HepG2 (cell line): ENCODE measurements around the gene FNDC8. TPM values are rescaled to one million over a fixed set of nuclear protein-coding genes. Genes with fewer than 3 reads are reported as not detected.
A peak's percentile ranks its signal among the peaks of the same experiment; 100 is the strongest.

Source experiments
- ATRX ChIP-seq: sonication (generic); formaldehyde crosslinking; IDR thresholded peaks from 2 replicates; pipeline ENCODE4 v1.4.0; 2020; ENCODE audit warnings: missing genetic modification reagents, borderline replicate concordance
- CAMTA2 ChIP-seq: sonication (generic); formaldehyde crosslinking; IDR thresholded peaks from 2 replicates; pipeline ENCODE4 v1.4.0; 2020; ENCODE audit warnings: mild to moderate bottlenecking, missing genetic modification reagents, borderline replicate concordance
- ZNF253 ChIP-seq: sonication (generic); formaldehyde crosslinking; IDR thresholded peaks from 2 replicates; pipeline ENCODE4 v1.8.0; 2022; ENCODE audit warnings: mild to moderate bottlenecking, missing genetic modification reagents, borderline replicate concordance
- ZNF557 ChIP-seq: sonication (generic); formaldehyde crosslinking; IDR thresholded peaks from 2 replicates; pipeline ENCODE4 v1.4.0; 2020; ENCODE audit warnings: missing genetic modification reagents
- polyA plus RNA-seq, 8 experiments: library from polyadenylated mRNA; depleted of rRNA in 3 of 8; stranded (reverse) in 7 of 8; unstranded in 1 of 8; fragments of >200 nt; fragmentation: Illumina TruSeq in 4 of 8; extraction: Trizol in 4 of 8; gene quantifications; 2 replicates each; pipeline versions ENCODE4 v1.2.1 to v1.2.3, GENCODE V29; 2011 to 2016; ENCODE audit warnings: low read depth in 4 of 8, missing spikeins in 1 of 8, mixed read lengths in 1 of 8; ENCODE audit not compliant: insufficient read depth in 1 of 8
- total RNA-seq, 5 experiments: library from RNA; depleted of rRNA; stranded (reverse); fragments of >200 nt; fragmentation: Illumina TruSeq; extraction: Trizol; gene quantifications; 2 replicates each; pipeline ENCODE4 v1.2.3, GENCODE V29; 2016; ENCODE audit warnings: low read depth in 1 of 5
- TF ChIP-seq, protein P1 (sequence below): sonication (generic); formaldehyde crosslinking; conservative IDR thresholded peaks from 2 replicates; pipeline ENCODE4 v1.4.0; 2020; ENCODE audit warnings: missing genetic modification reagents
- TF ChIP-seq, protein P2 (sequence below), 2 experiments: sonication (generic) in 1 of 2; formaldehyde crosslinking in 1 of 2; IDR thresholded peaks; 2 replicates each; pipeline versions ENCODE4 v1.4.0 to v1.6.1; 2018 to 2020; ENCODE audit warnings: missing genetic modification reagents in 2 of 2, borderline replicate concordance in 1 of 2, low read depth in 1 of 2, mild to moderate bottlenecking in 1 of 2, missing biosample characterization in 1 of 2
- TF ChIP-seq, protein P3 (sequence below): sonication (generic); formaldehyde crosslinking; IDR thresholded peaks from 2 replicates; pipeline ENCODE4 v1.8.1; 2023; ENCODE audit warnings: mild to moderate bottlenecking, missing genetic modification reagents
- TF ChIP-seq, protein P4 (sequence below): sonication (generic); formaldehyde crosslinking; IDR thresholded peaks from 2 replicates; pipeline ENCODE4 v1.5.1; 2020; ENCODE audit warnings: mild to moderate bottlenecking, missing genetic modification reagents, moderate library complexity
- TF ChIP-seq, protein P5 (sequence below): sonication (generic); formaldehyde crosslinking; IDR thresholded peaks from 2 replicates; pipeline ENCODE4 v1.4.0; 2020; ENCODE audit warnings: mild to moderate bottlenecking, missing genetic modification reagents, borderline replicate concordance
- TF ChIP-seq, protein P6 (sequence below), 2 experiments: sonication (generic) in 1 of 2; formaldehyde crosslinking in 1 of 2; IDR thresholded peaks; 2 replicates each; pipeline versions ENCODE4 v1.5.1 to v1.6.1; 2011 to 2020; ENCODE audit warnings: borderline replicate concordance in 1 of 2, low read depth in 1 of 2, low read length in 1 of 2, mild to moderate bottlenecking in 1 of 2, missing genetic modification reagents in 1 of 2, moderate library complexity in 1 of 2

FNDC8 gene
- total and polyA plus RNA-seq, 2 of the 13 experiments (the other 11 are each of a cell fraction or from before 2014, with no cell fraction given): not detected

DNA sequence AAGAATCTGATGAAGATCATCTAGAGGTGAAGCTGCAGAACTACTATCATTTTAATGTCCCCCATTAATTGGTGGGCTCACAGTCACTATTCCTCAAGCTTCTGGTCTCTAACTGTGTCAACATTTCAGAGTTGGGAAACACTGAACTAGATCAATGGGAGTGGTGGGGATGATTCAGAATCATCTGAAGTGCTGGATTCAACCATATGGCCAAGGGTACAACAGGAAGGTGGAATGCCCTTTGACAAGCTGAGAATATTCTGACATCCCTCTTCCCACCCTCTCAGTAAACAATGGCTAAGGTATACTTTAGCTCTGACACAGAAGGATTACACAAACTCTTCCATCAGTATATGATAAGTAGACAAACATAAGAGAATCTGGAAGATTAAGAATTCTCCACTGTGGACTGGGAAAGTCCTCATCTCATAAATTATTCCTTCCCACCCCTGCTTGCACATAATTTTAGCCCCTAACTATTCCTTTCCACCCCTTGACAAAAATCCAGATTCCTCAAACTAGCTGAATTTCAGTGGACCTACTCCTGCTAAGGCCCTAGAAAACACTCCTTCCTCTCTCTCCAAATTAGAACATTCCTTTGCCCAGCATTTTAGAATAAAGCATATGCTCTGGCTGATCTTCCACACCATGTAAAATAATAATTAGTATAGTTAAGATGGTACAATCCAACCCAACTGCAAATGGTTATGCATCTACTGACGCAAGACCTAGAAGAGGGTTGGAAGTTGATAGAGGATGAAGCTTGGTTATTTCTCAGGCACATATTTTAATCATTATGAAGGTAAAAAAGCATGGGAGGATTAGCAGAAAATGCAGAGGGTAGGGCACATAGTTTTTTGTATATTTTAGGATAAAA, 41.6 kb upstream of the FNDC8 start (continued):
- TF ChIP-seq, protein P1, sequence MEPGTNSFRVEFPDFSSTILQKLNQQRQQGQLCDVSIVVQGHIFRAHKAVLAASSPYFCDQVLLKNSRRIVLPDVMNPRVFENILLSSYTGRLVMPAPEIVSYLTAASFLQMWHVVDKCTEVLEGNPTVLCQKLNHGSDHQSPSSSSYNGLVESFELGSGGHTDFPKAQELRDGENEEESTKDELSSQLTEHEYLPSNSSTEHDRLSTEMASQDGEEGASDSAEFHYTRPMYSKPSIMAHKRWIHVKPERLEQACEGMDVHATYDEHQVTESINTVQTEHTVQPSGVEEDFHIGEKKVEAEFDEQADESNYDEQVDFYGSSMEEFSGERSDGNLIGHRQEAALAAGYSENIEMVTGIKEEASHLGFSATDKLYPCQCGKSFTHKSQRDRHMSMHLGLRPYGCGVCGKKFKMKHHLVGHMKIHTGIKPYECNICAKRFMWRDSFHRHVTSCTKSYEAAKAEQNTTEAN (CRISPR knock-in tag): no peak
- TF ChIP-seq, protein P2, sequence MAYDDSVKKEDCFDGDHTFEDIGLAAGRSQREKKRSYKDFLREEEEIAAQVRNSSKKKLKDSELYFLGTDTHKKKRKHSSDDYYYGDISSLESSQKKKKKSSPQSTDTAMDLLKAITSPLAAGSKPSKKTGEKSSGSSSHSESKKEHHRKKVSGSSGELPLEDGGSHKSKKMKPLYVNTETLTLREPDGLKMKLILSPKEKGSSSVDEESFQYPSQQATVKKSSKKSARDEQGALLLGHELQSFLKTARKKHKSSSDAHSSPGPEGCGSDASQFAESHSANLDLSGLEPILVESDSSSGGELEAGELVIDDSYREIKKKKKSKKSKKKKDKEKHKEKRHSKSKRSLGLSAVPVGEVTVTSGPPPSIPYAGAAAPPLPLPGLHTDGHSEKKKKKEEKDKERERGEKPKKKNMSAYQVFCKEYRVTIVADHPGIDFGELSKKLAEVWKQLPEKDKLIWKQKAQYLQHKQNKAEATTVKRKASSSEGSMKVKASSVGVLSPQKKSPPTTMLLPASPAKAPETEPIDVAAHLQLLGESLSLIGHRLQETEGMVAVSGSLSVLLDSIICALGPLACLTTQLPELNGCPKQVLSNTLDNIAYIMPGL (CRISPR knock-in tag; IDR thresholded peaks at IDR 0.05; ENCODE audit: borderline replicate concordance in 1 of 2, low read depth in 1 of 2): 0 out of 4 replicates have a peak, but pooled peaks of 1 of the 2 experiments have one; percentile 32
- TF ChIP-seq, protein P3, sequence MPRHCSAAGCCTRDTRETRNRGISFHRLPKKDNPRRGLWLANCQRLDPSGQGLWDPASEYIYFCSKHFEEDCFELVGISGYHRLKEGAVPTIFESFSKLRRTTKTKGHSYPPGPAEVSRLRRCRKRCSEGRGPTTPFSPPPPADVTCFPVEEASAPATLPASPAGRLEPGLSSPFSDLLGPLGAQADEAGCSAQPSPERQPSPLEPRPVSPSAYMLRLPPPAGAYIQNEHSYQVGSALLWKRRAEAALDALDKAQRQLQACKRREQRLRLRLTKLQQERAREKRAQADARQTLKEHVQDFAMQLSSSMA (CRISPR knock-in tag): no peak
- TF ChIP-seq ZNF253 (no peak), CAMTA2 (CRISPR knock-in tag) (no peak), ZNF557 (no peak), ATRX (CRISPR knock-in tag) (no peak)
- TF ChIP-seq, protein P4, sequence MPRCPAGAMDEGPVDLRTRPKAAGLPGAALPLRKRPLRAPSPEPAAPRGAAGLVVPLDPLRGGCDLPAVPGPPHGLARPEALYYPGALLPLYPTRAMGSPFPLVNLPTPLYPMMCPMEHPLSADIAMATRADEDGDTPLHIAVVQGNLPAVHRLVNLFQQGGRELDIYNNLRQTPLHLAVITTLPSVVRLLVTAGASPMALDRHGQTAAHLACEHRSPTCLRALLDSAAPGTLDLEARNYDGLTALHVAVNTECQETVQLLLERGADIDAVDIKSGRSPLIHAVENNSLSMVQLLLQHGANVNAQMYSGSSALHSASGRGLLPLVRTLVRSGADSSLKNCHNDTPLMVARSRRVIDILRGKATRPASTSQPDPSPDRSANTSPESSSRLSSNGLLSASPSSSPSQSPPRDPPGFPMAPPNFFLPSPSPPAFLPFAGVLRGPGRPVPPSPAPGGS: no peak
- TF ChIP-seq, protein P5, sequence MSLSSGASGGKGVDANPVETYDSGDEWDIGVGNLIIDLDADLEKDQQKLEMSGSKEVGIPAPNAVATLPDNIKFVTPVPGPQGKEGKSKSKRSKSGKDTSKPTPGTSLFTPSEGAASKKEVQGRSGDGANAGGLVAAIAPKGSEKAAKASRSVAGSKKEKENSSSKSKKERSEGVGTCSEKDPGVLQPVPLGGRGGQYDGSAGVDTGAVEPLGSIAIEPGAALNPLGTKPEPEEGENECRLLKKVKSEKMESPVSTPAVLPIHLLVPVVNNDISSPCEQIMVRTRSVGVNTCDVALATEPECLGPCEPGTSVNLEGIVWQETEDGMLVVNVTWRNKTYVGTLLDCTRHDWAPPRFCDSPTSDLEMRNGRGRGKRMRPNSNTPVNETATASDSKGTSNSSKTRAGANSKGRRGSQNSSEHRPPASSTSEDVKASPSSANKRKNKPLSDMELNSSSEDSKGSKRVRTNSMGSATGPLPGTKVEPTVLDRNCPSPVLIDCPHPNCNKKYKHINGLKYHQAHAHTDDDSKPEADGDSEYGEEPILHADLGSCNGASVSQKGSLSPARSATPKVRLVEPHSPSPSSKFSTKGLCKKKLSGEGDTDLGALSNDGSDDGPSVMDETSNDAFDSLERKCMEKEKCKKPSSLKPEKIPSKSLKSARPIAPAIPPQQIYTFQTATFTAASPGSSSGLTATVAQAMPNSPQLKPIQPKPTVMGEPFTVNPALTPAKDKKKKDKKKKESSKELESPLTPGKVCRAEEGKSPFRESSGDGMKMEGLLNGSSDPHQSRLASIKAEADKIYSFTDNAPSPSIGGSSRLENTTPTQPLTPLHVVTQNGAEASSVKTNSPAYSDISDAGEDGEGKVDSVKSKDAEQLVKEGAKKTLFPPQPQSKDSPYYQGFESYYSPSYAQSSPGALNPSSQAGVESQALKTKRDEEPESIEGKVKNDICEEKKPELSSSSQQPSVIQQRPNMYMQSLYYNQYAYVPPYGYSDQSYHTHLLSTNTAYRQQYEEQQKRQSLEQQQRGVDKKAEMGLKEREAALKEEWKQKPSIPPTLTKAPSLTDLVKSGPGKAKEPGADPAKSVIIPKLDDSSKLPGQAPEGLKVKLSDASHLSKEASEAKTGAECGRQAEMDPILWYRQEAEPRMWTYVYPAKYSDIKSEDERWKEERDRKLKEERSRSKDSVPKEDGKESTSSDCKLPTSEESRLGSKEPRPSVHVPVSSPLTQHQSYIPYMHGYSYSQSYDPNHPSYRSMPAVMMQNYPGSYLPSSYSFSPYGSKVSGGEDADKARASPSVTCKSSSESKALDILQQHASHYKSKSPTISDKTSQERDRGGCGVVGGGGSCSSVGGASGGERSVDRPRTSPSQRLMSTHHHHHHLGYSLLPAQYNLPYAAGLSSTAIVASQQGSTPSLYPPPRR: peak; percentile 53; the same call in 1 of the 2 replicates
- TF ChIP-seq, protein P6, sequence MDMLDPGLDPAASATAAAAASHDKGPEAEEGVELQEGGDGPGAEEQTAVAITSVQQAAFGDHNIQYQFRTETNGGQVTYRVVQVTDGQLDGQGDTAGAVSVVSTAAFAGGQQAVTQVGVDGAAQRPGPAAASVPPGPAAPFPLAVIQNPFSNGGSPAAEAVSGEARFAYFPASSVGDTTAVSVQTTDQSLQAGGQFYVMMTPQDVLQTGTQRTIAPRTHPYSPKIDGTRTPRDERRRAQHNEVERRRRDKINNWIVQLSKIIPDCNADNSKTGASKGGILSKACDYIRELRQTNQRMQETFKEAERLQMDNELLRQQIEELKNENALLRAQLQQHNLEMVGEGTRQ (IDR thresholded peaks at IDR 0.05; ENCODE audit: low read depth, low read length): no peak
- TF ChIP-seq, protein P6 (CRISPR knock-in tag; IDR thresholded peaks at IDR 0.05; ENCODE audit: borderline replicate concordance): no peak
